Brain microvascular endothelial cell (primary cell): ENCODE measurements around the gene NAA38.

ENCODE experiments used
- DNase-seq: peaks from one replicate; pipeline ENCODE4 v3.0.0-alpha.2; 2020
- H3K27ac ChIP-seq: fragments of 250-450 bp; sonication (Bioruptor Pico); 2 replicates; pipeline ENCODE4 v1.5.1; 2020; ENCODE audit warnings: mild to moderate bottlenecking, moderate library complexity
- H3K27me3 ChIP-seq: fragments of 250-450 bp; sonication (Bioruptor Pico); replicated peaks from 2 replicates; pipeline ENCODE4 v1.5.1; 2020; ENCODE audit warnings: mild to moderate bottlenecking
- H3K36me3 ChIP-seq: fragments of 250-450 bp; sonication (Bioruptor Pico); replicated peaks from 2 replicates; pipeline ENCODE4 v1.5.1; 2020; ENCODE audit warnings: mild to moderate bottlenecking
- H3K4me3 ChIP-seq: 2 replicates; pipeline ENCODE4 v1.5.1; 2011; ENCODE audit warnings: low read depth, mild to moderate bottlenecking, control low read depth, low read length, moderate library complexity
- in situ Hi-C: cut with HindIII; loops from 2 replicates; pipeline ENCODE4 v1.10.0; 2017; ENCODE audit warnings: low sequenced_read_pairs, low pct_ligation_motif_present
- TF ChIP-seq, protein P1 (sequence below): IDR thresholded peaks from 2 replicates; pipeline ENCODE4 v1.5.1; 2011; ENCODE audit warnings: low read depth, mild to moderate bottlenecking, moderate library complexity, low read length, control low read depth, inconsistent platforms; ENCODE audit errors: missing control alignments

Gene NAA38

DNA sequence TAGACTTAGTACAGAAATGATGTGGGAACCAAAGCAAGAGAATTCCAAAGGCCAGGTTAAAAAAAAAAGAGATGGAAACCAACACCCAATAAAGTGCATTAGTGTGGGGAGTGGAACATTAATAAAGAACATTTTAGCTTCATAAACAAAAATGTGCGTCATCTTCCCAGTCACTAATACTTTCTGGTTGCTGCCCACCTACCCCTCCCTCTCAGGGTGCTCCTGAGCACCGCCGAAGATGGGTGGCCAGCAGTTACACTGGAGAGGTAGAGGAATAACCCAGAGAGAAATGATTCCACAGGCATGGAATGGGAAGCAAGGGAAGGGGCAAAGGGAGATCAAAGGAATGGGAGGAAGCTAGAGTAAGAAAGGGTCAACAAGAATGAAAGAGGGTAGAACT is 25.3 kb upstream of the NAA38 start:
- no peak overlapping the region for H3K4me3 ChIP-seq
- peaks cover 10% of the 10 kb centered on the region for H3K36me3 ChIP-seq
- no peak for DNase-seq
- no peak overlapping the region for H3K27ac ChIP-seq
- in situ Hi-C loops: no loop called here
- TF ChIP-seq, protein P1, sequence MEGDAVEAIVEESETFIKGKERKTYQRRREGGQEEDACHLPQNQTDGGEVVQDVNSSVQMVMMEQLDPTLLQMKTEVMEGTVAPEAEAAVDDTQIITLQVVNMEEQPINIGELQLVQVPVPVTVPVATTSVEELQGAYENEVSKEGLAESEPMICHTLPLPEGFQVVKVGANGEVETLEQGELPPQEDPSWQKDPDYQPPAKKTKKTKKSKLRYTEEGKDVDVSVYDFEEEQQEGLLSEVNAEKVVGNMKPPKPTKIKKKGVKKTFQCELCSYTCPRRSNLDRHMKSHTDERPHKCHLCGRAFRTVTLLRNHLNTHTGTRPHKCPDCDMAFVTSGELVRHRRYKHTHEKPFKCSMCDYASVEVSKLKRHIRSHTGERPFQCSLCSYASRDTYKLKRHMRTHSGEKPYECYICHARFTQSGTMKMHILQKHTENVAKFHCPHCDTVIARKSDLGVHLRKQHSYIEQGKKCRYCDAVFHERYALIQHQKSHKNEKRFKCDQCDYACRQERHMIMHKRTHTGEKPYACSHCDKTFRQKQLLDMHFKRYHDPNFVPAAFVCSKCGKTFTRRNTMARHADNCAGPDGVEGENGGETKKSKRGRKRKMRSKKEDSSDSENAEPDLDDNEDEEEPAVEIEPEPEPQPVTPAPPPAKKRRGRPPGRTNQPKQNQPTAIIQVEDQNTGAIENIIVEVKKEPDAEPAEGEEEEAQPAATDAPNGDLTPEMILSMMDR: no peak
- H3K27me3 ChIP-seq: no peaks in the 10 kb centered on the region

DNA sequence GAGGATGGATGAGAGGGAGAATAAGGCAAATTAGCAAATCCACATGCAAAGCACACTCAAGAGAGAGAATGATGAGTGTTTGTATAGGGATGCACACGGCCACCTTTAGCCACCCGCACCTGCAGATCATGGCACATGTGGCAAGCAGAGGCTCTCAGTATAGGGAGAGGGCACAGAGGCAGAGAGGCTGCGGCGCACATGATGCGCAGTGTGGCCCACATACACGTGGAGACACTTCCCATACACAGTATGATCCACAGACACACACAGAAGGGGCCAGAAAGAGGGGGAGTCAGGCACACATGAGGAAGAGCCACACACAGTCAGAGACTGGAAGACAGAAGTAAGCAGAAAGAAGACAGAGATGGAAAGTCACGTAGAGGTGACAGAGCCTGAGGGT is 24.7 kb upstream of the NAA38 start:
- H3K27ac ChIP-seq: no peak overlapping the region
- H3K4me3 ChIP-seq: no peak overlapping the region
- in situ Hi-C loops: no loop called here

DNA sequence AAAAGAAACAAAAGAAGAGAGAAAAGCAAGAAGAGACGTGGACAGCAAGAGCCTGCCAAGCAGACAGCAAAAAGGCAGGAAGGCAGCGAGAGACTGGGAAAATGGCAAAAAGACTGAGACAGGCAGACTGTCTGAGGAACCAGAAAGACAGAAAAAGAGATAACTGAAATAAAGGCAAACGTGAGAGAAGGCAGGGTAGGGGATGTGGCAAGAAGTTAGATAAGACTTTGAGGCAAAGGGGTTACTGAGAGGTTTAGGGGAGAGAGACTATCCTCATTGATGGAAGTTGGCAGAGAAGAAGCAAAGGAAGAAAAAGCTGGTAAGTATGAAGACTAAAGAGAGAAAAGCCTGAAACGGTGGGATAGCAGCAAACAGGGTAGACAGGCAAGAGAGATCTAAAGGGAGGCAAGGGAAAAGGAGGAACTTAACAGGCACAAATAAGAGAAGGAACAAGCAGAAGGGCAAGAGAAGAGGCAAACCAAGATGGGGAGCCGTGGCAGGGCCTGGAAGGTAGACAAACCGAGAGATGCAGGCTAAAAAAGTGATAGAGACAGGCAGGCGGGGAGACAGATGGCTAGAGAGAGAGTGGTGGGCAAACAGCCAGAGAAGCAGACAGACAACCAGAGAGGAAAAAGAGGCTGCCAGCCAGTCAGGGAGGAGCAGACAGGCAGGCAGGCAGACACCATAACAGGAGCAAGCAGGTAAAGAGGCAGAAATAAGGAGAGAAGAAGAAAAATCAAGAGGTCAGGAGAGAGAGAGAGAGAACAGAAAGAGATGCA is 24.1 kb upstream of the NAA38 start:
- no peak for DNase-seq
- Histone ChIP-seq H3K27ac (no peak overlapping the region), H3K36me3 (peaks cover 10% of the 10 kb centered on the region), H3K27me3 (no peaks in the 10 kb centered on the region), H3K4me3 (no peak overlapping the region)
- TF ChIP-seq, protein P1: no peak
- in situ Hi-C loops: no loop called here

More for the DNA sequence above, 24.7 kb upstream of the NAA38 start:
- DNase-seq: no peak
- H3K27me3 ChIP-seq: no peaks in the 10 kb centered on the region
- TF ChIP-seq, protein P1: no peak
- H3K36me3 ChIP-seq: peaks cover 10% of the 10 kb centered on the region

DNA sequence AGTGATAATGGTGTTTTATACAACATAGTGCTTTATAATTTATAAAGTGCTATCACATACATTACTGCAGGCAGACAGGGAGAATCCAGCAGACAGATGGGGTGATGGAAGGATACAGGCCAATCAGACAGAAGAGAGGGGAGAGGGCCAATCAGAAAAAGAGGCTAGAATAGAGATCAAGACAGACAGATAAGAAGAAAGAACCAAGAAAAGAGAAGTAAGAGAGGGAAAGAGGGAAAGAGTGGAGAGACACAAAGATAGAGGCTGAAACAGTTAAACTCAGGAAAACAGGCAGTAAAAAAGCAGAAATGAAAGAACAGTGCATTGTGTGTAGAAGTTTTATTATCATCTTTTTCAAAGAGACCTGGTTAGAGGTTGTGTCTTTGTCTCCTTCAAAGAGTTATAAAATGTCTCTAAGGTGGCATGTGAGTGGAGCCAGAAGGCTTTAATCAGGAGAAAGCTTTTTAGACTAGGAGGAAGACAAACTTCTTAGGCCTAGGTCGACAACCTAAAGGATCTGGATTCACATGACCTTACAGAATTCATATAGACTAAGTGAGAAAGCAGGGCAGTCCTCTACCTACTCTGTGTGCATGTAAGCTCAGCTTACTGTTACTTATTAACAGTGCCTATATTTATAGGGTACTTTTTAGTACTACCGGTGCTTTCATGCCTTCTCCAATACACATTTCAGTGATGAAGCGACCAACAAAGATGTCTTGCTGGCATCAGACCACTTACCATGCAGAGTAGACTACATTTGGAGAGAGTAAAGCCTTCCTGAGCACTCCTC is 22.9 kb upstream of the NAA38 start:
- H3K27ac ChIP-seq: no peak overlapping the region
- no peak for DNase-seq
- peaks cover 10% of the 10 kb centered on the region for H3K36me3 ChIP-seq
- in situ Hi-C loops: no loop called here
- no peak overlapping the region for H3K4me3 ChIP-seq
- TF ChIP-seq, protein P1: no peak
- H3K27me3 ChIP-seq: no peaks in the 10 kb centered on the region

DNA sequence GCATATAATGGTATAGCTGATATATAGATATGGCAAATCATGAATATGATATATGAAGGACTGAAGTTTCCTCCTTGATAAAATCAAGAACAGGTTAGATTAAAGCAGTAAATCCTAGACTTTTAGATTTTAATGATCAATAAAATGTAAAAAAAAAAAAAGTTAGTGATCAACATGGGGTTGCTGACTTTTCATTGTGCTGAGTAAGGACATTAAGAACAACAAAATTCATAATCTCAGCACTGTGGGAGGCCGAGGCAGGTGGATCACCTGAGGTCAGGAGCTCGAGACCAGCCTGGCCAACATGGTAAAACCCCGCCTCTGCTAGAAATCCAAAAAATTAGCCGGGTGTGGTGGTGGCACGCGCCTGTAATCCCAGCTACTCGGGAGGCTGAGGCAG is 20.9 kb upstream of the NAA38 start:
- peaks cover 10% of the 10 kb centered on the region for H3K36me3 ChIP-seq
- in situ Hi-C loops: no loop called here
- no peak overlapping the region for H3K4me3 ChIP-seq
- H3K27ac ChIP-seq: no peak overlapping the region
- no peaks in the 10 kb centered on the region for H3K27me3 ChIP-seq
- DNase-seq: no peak
- TF ChIP-seq, protein P1: no peak
